ENCODE results near the gene COMT.

The COMT gene

DNA sequence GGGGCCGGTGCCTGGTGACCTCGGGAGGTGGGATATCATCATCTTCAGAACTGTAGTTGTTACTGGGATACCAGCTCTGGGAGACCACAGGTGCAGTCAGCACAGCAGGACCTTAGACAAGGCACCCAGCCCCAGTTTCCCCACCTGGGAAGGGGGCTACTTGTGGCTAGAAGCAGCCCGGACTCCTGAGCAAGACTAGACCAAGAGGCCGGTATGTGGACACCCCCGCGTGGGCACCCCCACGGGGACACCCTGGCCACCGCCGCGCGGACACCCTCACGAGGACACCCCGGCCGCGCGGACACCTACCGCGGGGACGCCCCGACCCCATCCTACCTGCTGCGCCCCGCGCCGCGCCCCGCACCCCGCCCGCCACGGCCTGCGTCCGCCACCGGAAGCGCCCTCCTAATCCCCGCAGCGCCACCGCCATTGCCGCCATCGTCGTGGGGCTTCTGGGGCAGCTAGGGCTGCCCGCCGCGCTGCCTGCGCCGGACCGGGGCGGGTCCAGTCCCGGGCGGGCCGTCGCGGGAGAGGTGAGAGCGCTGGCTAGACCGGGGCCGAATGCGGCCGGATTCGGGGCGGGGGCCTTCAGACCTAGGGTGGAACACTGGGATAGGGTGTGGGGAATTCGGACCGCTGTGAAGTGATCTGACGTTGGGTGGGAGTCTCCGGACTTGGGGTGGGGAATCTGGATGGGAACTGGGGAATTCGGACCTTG, at the start of gene COMT, which contains the start of gene TXNRD2:
COMT (plus strand) TSS at position 408 of the 718 bp plus-strand sequence. CDS start 20,755 bp downstream, outside the sequence.
TXNRD2 (minus strand) TSS at position 454 of the 718 bp plus-strand sequence; CDS start at position 439, 15 bp downstream.
- Histone ChIP-seq H3K36me3 (peaks cover 15% of the 10 kb centered on the region; the same call in 1 of the 2 replicates), H3K27ac (peak within 1 kb of the TSS; percentile 96), H3K4me3 (ENCODE audit: low read depth, low read length) (peak within 1 kb of the TSS; percentile 86), H3K9me3 (ENCODE audit: severe bottlenecking) (no peaks in the 10 kb centered on the region), H3K27me3 (ENCODE audit: insufficient read depth, low read depth, severe bottlenecking) (no peaks in the 10 kb centered on the region)
- TF ChIP-seq CTCF (IDR thresholded peaks at IDR 0.05; ENCODE audit: low read depth, low read length): no peak
- peak; percentile 83 for DNase-seq

DNA sequence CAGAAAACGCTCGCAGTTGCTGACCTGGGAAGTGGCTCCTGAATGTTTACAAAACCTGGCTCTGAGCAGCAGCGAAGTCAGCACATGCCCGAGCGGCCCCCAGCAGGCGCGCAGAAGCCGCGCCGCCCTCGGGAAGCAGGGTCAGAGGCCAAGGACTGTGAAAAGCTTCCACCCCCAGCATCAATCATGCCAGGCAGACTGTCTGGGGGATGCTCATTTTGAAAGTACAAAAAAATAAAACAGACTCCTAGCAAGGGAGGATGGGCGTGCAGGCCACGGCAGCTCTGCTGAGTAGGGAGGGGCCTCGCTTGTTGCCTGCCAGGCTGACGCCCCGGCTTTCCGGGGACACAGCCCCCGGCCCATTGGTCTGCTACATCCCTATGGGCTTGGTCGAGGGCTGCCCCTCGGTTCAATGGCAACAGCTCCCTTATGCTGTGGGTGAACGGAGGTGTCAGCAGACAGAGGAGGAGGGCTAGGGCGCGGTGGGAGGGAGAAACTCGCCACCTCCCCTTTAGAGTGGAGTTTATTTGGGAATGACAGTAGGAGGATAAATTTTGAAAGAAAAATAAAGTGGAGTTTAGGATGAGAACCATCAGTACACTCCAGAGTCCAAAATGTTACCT, 49.2 kb upstream of the COMT start:
- no peaks in the 10 kb centered on the region; the same call in 1 of the 2 replicates for H3K36me3 ChIP-seq
- H3K27ac ChIP-seq: peak overlapping the region; percentile 54
- H3K9me3 ChIP-seq (ENCODE audit: severe bottlenecking): no peaks in the 10 kb centered on the region
- H3K4me3 ChIP-seq (ENCODE audit: low read depth, low read length): no peak overlapping the region
- H3K27me3 ChIP-seq (ENCODE audit: insufficient read depth, low read depth, severe bottlenecking): no peaks in the 10 kb centered on the region
- TF ChIP-seq CTCF (IDR thresholded peaks at IDR 0.05; ENCODE audit: low read depth, low read length): no peak
- no peak for DNase-seq

DNA sequence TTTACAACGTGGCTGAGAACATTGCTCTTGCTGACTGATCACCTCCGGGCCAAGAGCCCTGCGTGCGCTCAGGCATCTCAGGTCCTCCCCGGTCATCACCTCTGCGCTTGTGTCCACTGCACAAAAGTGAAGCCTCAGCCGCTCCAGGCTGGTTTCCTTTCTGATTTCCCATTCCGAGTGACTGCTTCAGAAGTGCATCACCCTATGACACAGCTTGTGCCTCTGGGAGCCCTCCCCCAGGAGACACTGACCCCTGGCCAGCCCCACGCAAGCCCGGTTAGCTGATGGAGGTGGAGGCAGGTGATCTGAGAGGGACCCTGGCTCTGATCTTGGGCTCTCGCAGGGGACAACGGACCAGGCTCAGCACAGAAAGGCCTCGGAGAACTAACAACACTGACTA, 48.6 kb upstream of the COMT start:
- TF ChIP-seq CTCF (IDR thresholded peaks at IDR 0.05; ENCODE audit: low read depth, low read length): no peak
- DNase-seq: no peak
- H3K4me3 ChIP-seq (ENCODE audit: low read depth, low read length): no peak overlapping the region
- H3K36me3 ChIP-seq: no peaks in the 10 kb centered on the region; the same call in 1 of the 2 replicates
- H3K27me3 ChIP-seq (ENCODE audit: insufficient read depth, low read depth, severe bottlenecking): no peaks in the 10 kb centered on the region
- H3K27ac ChIP-seq: no peak overlapping the region
- no peaks in the 10 kb centered on the region for H3K9me3 ChIP-seq (ENCODE audit: severe bottlenecking)

DNA sequence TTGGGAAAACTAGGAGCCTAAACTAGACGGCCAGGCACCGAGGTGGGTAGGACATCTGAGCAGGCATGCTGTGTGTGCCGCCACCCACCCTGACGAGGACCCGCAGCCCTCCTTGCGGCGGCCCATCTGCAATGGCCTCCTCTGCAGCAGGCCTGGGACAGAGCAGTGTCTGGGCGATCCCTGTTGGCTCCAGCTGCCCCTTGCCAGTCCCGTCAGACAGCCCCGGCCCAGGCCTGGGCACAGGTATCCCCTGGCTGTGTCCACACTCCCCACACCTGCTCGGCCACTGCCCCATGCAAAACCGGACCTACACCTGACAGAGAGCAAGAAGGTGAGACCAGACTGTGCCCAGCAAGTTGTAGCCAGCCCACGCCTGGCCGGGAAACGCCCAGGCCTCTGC, 48.2 kb upstream of the COMT start:
- Histone ChIP-seq H3K36me3 (no peaks in the 10 kb centered on the region; the same call in 1 of the 2 replicates), H3K27me3 (ENCODE audit: insufficient read depth, low read depth, severe bottlenecking) (no peaks in the 10 kb centered on the region), H3K27ac (no peak overlapping the region), H3K4me3 (ENCODE audit: low read depth, low read length) (no peak overlapping the region), H3K9me3 (ENCODE audit: severe bottlenecking) (no peaks in the 10 kb centered on the region)
- TF ChIP-seq CTCF (IDR thresholded peaks at IDR 0.05; ENCODE audit: low read depth, low read length): no peak
- DNase-seq: no peak

DNA sequence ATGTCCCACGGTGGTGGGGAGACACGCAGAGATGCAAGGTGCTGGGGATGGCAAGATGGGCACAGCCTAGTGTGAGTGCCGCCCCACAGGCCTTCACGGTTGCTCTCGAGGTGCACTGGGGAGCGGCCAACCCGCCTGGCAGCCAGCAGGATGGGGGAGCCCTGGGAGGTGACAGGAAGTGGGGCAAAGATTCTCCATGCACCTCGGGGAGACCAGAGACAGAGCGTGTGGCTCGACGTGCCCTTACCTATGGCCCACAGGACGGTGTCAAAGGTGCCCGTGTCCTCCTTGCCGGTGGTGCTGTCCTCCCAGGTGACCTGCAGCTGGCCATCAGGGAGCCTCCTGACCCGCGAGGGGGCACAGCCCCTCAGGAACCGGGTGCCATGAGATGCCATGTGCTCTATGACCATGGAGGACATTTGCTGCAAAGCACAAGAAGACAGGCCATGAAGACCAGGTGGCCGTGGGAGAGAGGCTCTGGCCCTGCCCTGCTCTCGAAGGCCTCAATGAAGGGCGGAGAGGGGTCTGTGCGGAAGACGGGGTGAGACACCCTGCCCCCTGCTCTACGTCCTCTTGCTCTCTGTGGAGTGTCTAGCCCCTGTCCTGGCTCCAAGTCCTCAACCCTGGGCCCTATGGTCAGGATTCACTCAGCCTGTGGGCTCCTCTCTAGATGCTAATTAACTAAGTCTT, 46.3 kb upstream of the COMT start:
- no peak overlapping the region for H3K4me3 ChIP-seq (ENCODE audit: low read depth, low read length)
- no peaks in the 10 kb centered on the region; the same call in 1 of the 2 replicates for H3K36me3 ChIP-seq
- no peak for TF ChIP-seq CTCF (IDR thresholded peaks at IDR 0.05; ENCODE audit: low read depth, low read length)
- no peak for DNase-seq
- no peak overlapping the region for H3K27ac ChIP-seq
- H3K27me3 ChIP-seq (ENCODE audit: insufficient read depth, low read depth, severe bottlenecking): no peaks in the 10 kb centered on the region
- no peaks in the 10 kb centered on the region for H3K9me3 ChIP-seq (ENCODE audit: severe bottlenecking)
